NB4 (cell line): ENCODE measurements around the gene SLC43A2.

Experiments
- CTCF ChIP-seq: IDR thresholded peaks from one replicate; pipeline ENCODE4 v1.5.1; 2012; ENCODE audit warnings: low read depth, low read length
- POLR2A ChIP-seq: IDR thresholded peaks from 2 replicates; pipeline ENCODE4 v1.6.1; 2011; ENCODE audit warnings: mild to moderate bottlenecking; ENCODE audit not compliant: insufficient read length; ENCODE audit errors: extremely low read depth
- TF ChIP-seq, protein P1 (sequence below): IDR thresholded peaks from 2 replicates; pipeline ENCODE4 v1.6.1; 2011; ENCODE audit warnings: low read depth, low read length

DNA sequence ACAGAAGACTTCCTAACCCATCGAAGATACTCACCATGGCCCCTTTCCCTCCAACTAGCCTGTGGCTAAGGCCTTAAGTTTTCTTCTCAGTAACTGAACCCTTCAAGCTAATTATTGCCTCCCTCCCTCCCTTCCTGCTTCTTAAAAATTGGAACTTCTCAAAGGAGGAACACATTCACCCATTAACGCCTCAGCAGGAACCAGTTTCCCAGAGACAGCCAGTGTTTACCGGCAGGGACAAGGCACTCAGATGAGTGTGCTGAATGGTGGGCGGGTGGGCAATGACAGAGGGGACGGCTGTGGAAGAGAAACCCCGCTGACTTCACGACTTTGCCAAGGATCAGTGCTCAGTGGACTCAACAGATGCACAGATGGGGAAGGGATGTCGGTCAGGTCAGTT is 86.3 kb downstream of the SLC43A2 start:
- TF ChIP-seq CTCF (no peak), POLR2A (no peak)
- TF ChIP-seq, protein P1, sequence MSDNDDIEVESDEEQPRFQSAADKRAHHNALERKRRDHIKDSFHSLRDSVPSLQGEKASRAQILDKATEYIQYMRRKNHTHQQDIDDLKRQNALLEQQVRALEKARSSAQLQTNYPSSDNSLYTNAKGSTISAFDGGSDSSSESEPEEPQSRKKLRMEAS: no peak
